ENCODE results near the gene DAP.

DNA sequence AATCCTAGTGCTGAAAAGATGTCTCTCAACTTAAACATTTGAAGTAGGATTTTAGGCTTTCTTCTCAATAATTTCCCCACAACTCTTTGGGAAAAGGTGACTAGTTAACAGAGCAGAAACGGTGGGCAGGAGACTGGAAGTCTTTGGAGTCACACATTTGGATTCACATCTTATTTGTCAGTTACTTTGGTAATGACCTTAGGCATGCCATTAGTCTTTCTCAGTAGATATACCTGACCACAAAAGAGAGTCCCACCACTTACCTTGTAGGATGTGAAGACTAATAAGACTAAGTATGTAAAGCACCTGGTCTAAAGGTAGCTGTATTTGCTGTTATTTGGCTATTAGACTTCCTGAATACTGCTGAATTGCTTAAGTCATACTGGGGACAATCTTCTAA lies 35.4 kb downstream of the DAP start:
- TF ChIP-seq, protein P1, sequence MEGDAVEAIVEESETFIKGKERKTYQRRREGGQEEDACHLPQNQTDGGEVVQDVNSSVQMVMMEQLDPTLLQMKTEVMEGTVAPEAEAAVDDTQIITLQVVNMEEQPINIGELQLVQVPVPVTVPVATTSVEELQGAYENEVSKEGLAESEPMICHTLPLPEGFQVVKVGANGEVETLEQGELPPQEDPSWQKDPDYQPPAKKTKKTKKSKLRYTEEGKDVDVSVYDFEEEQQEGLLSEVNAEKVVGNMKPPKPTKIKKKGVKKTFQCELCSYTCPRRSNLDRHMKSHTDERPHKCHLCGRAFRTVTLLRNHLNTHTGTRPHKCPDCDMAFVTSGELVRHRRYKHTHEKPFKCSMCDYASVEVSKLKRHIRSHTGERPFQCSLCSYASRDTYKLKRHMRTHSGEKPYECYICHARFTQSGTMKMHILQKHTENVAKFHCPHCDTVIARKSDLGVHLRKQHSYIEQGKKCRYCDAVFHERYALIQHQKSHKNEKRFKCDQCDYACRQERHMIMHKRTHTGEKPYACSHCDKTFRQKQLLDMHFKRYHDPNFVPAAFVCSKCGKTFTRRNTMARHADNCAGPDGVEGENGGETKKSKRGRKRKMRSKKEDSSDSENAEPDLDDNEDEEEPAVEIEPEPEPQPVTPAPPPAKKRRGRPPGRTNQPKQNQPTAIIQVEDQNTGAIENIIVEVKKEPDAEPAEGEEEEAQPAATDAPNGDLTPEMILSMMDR (conservative IDR thresholded peaks at IDR 0.05; ENCODE audit: low read depth in 2 of 2), result no peak
- TF ChIP-seq POLR2AphosphoS5 (IDR thresholded peaks at IDR 0.05; ENCODE audit: low read depth) (no peak), EZH2phosphoT487 (IDR thresholded peaks at IDR 0.05; ENCODE audit: unreplicated experiment) (no peak), EZH2 (IDR thresholded peaks at IDR 0.05; ENCODE audit: low read depth, unreplicated experiment) (no peak), CREB1 (CRISPR knock-in tag; IDR thresholded peaks at IDR 0.05; ENCODE audit: low read depth) (no peak)
- TF ChIP-seq, protein P2, sequence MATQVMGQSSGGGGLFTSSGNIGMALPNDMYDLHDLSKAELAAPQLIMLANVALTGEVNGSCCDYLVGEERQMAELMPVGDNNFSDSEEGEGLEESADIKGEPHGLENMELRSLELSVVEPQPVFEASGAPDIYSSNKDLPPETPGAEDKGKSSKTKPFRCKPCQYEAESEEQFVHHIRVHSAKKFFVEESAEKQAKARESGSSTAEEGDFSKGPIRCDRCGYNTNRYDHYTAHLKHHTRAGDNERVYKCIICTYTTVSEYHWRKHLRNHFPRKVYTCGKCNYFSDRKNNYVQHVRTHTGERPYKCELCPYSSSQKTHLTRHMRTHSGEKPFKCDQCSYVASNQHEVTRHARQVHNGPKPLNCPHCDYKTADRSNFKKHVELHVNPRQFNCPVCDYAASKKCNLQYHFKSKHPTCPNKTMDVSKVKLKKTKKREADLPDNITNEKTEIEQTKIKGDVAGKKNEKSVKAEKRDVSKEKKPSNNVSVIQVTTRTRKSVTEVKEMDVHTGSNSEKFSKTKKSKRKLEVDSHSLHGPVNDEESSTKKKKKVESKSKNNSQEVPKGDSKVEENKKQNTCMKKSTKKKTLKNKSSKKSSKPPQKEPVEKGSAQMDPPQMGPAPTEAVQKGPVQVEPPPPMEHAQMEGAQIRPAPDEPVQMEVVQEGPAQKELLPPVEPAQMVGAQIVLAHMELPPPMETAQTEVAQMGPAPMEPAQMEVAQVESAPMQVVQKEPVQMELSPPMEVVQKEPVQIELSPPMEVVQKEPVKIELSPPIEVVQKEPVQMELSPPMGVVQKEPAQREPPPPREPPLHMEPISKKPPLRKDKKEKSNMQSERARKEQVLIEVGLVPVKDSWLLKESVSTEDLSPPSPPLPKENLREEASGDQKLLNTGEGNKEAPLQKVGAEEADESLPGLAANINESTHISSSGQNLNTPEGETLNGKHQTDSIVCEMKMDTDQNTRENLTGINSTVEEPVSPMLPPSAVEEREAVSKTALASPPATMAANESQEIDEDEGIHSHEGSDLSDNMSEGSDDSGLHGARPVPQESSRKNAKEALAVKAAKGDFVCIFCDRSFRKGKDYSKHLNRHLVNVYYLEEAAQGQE (IDR thresholded peaks at IDR 0.05; ENCODE audit: unreplicated experiment), result no peak
- TF ChIP-seq, protein P3, sequence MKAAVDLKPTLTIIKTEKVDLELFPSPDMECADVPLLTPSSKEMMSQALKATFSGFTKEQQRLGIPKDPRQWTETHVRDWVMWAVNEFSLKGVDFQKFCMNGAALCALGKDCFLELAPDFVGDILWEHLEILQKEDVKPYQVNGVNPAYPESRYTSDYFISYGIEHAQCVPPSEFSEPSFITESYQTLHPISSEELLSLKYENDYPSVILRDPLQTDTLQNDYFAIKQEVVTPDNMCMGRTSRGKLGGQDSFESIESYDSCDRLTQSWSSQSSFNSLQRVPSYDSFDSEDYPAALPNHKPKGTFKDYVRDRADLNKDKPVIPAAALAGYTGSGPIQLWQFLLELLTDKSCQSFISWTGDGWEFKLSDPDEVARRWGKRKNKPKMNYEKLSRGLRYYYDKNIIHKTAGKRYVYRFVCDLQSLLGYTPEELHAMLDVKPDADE (IDR thresholded peaks at IDR 0.05), result no peak
